Caco-2 (cell line): ENCODE data around the gene NMNAT1. TPM values are rescaled to one million over a fixed set of nuclear protein-coding genes. Genes with fewer than 3 reads are reported as not detected.

Source experiments
- BruUV-seq: library from RNA; stranded (reverse); fragments of 400-500 nt; replicated peaks from 2 replicates; lab custom pipeline; 2021; lab: Mats Ljungman, UMichigan
- CTCF ChIA-PET: fragments of 300-600 bp; sonication (Branson Sonifier 250); formaldehyde crosslinking; loops from one replicate; lab custom pipeline; 2022; ENCODE audit warnings: antibody characterized with exemption; lab: Charles Lee
- POLR2A ChIA-PET: fragments of 300-600 bp; sonication (Branson Sonifier 250); formaldehyde crosslinking; loops from one replicate; lab custom pipeline; 2022; ENCODE audit warnings: antibody characterized with exemption; lab: Charles Lee
- DNase-seq, 2 experiments: peaks; one replicate each; pipeline versions ENCODE4 v3.0.0 to v3.0.0-alpha.2; 2020 to 2022
- H3K27me3 ChIP-seq: replicated peaks from 2 replicates; pipeline ENCODE4 v1.6.0; 2011; ENCODE audit warnings: low read length; ENCODE audit not compliant: control insufficient read depth, insufficient read depth
- H3K36me3 ChIP-seq: 2 replicates; pipeline ENCODE4 v1.5.1; 2011; ENCODE audit warnings: low read length; ENCODE audit not compliant: control insufficient read depth, insufficient read depth
- H3K4me1 ChIP-seq: fragments of 250-450 bp; sonication (Bioruptor Pico); 2 replicates; pipeline ENCODE4 v1.5.1; 2020; ENCODE audit warnings: mild to moderate bottlenecking
- H3K4me3 ChIP-seq: 2 replicates; pipeline ENCODE4 v1.5.1; 2011; ENCODE audit warnings: low read depth, mild to moderate bottlenecking, control low read depth, low read length
- H3K9me3 ChIP-seq: fragments of 250-450 bp; sonication (Bioruptor Pico); 2 replicates; pipeline ENCODE4 v1.5.1; 2020; ENCODE audit warnings: mild to moderate bottlenecking, moderate library complexity
- H3K27ac Mint-ChIP-seq: one replicate; pipeline ENCODE4 v1.8.0; 2022; ENCODE audit warnings: mixed read lengths; ENCODE audit not compliant: unreplicated experiment
- H3K27me3 Mint-ChIP-seq: one replicate; pipeline ENCODE4 v1.8.0; 2022; ENCODE audit warnings: mixed read lengths; ENCODE audit not compliant: insufficient read depth, unreplicated experiment
- H3K36me3 Mint-ChIP-seq: one replicate; pipeline ENCODE4 v1.8.0; 2022; ENCODE audit warnings: mild to moderate bottlenecking, mixed read lengths; ENCODE audit not compliant: insufficient read depth, unreplicated experiment
- H3K4me1 Mint-ChIP-seq: one replicate; pipeline ENCODE4 v1.8.0; 2022; ENCODE audit warnings: low read depth, mixed read lengths; ENCODE audit not compliant: unreplicated experiment
- H3K4me3 Mint-ChIP-seq: one replicate; pipeline ENCODE4 v1.8.0; 2022; ENCODE audit warnings: mild to moderate bottlenecking, moderate library complexity, mixed read lengths; ENCODE audit not compliant: unreplicated experiment
- H3K9me3 Mint-ChIP-seq: one replicate; pipeline ENCODE4 v1.8.0; 2022; ENCODE audit warnings: mixed read lengths; ENCODE audit not compliant: unreplicated experiment
- intact Hi-C: fragments of 100-400 bp; cut with micrococcal nuclease; formaldehyde crosslinking; loops from one replicate; pipeline ENCODE4 v1.10.0; 2022; ENCODE audit not compliant: unreplicated experiment
- total RNA-seq: library from RNA; stranded (reverse); gene quantifications from 2 replicates; pipeline ENCODE4 v1.2.3, GENCODE V29; 2022
- TF ChIP-seq, protein P1 (sequence below), 2 experiments: fragments of 200-600 bp in 1 of 2; IDR thresholded peaks; 1 replicate in 1 of 2; 2 replicates in 1 of 2; pipeline versions ENCODE4 v1.5.1 to v1.8.0; 2011 to 2022; ENCODE audit warnings: antibody characterized with exemption in 1 of 2, control low read depth in 1 of 2, inconsistent platforms in 1 of 2, low read depth in 1 of 2, low read length in 1 of 2, mild to moderate bottlenecking in 1 of 2, moderate library complexity in 1 of 2; ENCODE audit not compliant: insufficient read depth in 1 of 2, severe bottlenecking in 1 of 2, unreplicated experiment in 1 of 2

Gene NMNAT1
- total RNA-seq, 1 experiment from 2014 or later = 3.8 TPM

DNA sequence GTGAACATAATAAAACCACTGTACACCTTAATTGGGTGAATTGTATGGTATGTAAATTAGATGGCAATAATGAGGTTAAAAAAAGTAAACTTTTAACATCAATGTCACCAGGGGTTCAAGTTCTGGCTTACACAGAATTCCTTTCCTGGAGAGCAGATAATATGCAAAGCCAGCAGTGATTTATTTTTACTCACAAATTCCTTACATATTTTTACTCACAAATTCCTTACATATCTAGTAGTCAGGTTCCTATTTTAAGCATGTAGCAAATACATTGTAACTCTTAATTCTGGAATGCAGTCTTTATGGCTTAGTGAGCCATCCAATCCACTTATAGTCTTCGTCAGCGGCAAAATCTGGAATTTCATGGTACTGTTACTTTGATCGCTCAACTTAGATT is 88.2 kb downstream of the NMNAT1 start:
- H3K4me3 ChIP-seq = no peak overlapping the region
- DNase-seq = peak in 1 of 2 experiments; percentile 21
- peaks cover 18% of the 10 kb centered on the region for H3K4me1 ChIP-seq
- intact Hi-C loops = loop anchor here (5.0 kb wide), 1 partner anchor 34 kb away; the partner anchor contains the start of gene RBP7
- H3K27me3 Mint-ChIP-seq = no peaks in the 10 kb centered on the region
- no peaks in the 10 kb centered on the region for H3K9me3 ChIP-seq
- H3K36me3 ChIP-seq = no peaks in the 10 kb centered on the region; the same call in 1 of the 2 replicates
- no peaks in the 10 kb centered on the region for H3K27me3 ChIP-seq
- H3K4me3 Mint-ChIP-seq = peak overlapping the region; percentile 11
- no peak overlapping the region for H3K27ac Mint-ChIP-seq
- H3K9me3 Mint-ChIP-seq = no peaks in the 10 kb centered on the region
- no TSS peak for BruUV-seq
- peaks cover 14% of the 10 kb centered on the region for H3K4me1 Mint-ChIP-seq
- POLR2A ChIA-PET = no interaction called here
- H3K36me3 Mint-ChIP-seq = peaks cover 12% of the 10 kb centered on the region
- CTCF ChIA-PET = no interaction called here
- TF ChIP-seq, protein P1, sequence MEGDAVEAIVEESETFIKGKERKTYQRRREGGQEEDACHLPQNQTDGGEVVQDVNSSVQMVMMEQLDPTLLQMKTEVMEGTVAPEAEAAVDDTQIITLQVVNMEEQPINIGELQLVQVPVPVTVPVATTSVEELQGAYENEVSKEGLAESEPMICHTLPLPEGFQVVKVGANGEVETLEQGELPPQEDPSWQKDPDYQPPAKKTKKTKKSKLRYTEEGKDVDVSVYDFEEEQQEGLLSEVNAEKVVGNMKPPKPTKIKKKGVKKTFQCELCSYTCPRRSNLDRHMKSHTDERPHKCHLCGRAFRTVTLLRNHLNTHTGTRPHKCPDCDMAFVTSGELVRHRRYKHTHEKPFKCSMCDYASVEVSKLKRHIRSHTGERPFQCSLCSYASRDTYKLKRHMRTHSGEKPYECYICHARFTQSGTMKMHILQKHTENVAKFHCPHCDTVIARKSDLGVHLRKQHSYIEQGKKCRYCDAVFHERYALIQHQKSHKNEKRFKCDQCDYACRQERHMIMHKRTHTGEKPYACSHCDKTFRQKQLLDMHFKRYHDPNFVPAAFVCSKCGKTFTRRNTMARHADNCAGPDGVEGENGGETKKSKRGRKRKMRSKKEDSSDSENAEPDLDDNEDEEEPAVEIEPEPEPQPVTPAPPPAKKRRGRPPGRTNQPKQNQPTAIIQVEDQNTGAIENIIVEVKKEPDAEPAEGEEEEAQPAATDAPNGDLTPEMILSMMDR (IDR thresholded peaks at IDR 0.05; ENCODE audit: insufficient read depth in 1 of 2, low read depth in 1 of 2, low read length in 1 of 2, severe bottlenecking in 1 of 2, unreplicated experiment in 1 of 2) = no peak

DNA sequence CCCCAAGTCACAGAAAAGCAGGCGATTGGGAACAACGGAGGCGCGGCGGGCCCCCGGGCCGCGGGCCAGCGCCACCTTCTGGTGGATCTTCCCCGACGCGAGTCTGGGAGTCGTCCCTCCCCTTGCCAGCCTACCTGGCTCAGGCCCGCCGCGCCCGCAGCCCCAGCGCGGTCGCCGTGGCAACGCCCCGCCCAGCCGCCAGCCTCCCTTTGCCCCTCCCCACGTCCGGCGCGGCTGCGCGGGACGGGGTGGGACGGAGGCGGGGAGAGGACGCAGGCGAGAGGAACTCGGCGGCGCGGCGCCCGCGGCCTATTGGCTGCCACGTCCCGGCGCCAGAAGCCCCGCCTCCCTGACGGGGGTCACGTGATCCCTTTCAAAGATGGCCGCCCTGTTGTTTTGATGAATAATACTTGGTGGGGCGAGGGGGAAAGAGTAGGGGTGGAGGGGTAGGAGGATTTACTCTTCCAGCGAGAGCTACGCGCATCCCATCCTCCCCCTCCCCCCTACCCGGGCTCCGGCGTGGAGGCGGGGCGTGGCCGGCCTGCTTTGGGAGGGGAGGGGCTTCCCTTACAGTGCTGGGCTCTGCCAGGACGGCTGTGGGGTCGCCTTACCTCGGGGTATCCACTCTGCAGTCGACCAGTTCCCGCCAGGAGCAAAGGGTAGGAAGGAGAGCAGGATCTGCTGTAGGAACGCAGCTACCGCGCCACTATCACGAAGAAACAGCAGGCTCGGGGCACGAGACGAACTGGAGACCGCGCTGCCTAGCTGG is 89.5 kb downstream of the NMNAT1 start, which contains the start of gene UBE4B:
TSS of gene UBE4B (plus strand) at position 369 of the 769 bp plus-strand sequence. CDS start 713 bp downstream, outside the sequence.
- no peaks in the 10 kb centered on the region for H3K27me3 ChIP-seq
- TSS peak; percentile 75 for BruUV-seq
- peaks cover 18% of the 10 kb centered on the region for H3K4me1 ChIP-seq
- no peaks in the 10 kb centered on the region for H3K9me3 ChIP-seq
- POLR2A ChIA-PET = interaction anchor here (1.6 kb wide), 1 partner anchor 89 kb away, joined by 6 read pairs; the partner anchor contains the start of genes LZIC and NMNAT1
- peaks cover 14% of the 10 kb centered on the region for H3K4me1 Mint-ChIP-seq
- no peaks in the 10 kb centered on the region for H3K9me3 Mint-ChIP-seq
- H3K36me3 ChIP-seq = peaks cover 1% of the 10 kb centered on the region
- H3K27ac Mint-ChIP-seq = peak within 1 kb of the TSS; percentile 96
- peak; percentile 96 to 98 for DNase-seq
- H3K4me3 ChIP-seq = peak within 1 kb of the TSS; percentile 78
- CTCF ChIA-PET = interaction anchor here (0.8 kb wide), 1 partner anchor 83 kb away, joined by 3 read pairs; no protein-coding TSS in a partner anchor
- TF ChIP-seq, protein P1 (IDR thresholded peaks at IDR 0.05; ENCODE audit: insufficient read depth in 1 of 2, low read depth in 1 of 2, low read length in 1 of 2, severe bottlenecking in 1 of 2, unreplicated experiment in 1 of 2) = peak; percentile 78 to 83
- intact Hi-C loops = loop anchor here (1.0 to 5.0 kb wide), 3 partner anchors 35 to 89 kb away; partner anchors contain the start of genes LZIC, NMNAT1 and RBP7
- H3K27me3 Mint-ChIP-seq = no peaks in the 10 kb centered on the region
- H3K4me3 Mint-ChIP-seq = peak within 1 kb of the TSS; percentile 98
- H3K36me3 Mint-ChIP-seq = peaks cover 12% of the 10 kb centered on the region

DNA sequence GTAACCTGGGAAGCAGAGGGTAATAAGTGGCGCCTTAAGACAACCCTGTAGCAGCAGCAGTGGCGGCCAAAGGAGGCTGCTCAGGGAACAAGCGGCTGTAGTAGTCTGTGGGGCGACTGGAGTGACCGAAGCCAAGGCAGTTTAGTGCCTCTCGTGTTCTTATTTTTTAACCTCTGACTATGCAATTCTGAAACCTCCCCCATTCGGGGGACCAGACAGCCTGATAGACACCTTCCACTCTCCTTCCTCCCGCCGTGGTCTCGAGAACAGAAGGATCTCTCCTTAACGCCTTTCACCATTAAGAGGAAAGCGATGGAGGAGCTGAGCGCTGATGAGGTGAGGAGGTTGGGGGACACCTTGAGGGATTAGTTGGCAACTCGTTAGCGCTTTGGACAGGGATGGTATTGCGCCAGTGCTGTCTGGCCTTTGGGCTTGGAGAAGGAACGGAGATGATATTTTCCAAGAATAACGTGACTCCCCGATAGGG is 90.1 kb downstream of the NMNAT1 start:
- H3K4me1 Mint-ChIP-seq = peaks cover 14% of the 10 kb centered on the region
- ChIA-PET POLR2A (interaction anchor here (1.2 to 1.6 kb wide), 2 partner anchors 13 to 90 kb away, joined by 3 to 6 read pairs; partner anchors contain the start of genes LZIC and NMNAT1), CTCF (interaction anchor here (0.8 kb wide), 1 partner anchor 83 kb away, joined by 3 read pairs; no protein-coding TSS in a partner anchor)
- no peaks in the 10 kb centered on the region for H3K9me3 Mint-ChIP-seq
- TF ChIP-seq, protein P1 (IDR thresholded peaks at IDR 0.05; ENCODE audit: insufficient read depth in 1 of 2, low read depth in 1 of 2, low read length in 1 of 2, severe bottlenecking in 1 of 2, unreplicated experiment in 1 of 2) = no peak
- peak overlapping the region; percentile 98 for H3K4me3 Mint-ChIP-seq
- peaks cover 18% of the 10 kb centered on the region for H3K4me1 ChIP-seq
- intact Hi-C loops = loop anchor here (5.0 kb wide), 1 partner anchor 36 kb away; the partner anchor contains the start of gene RBP7
- H3K4me3 ChIP-seq = peak overlapping the region; percentile 78
- BruUV-seq = no TSS peak
- peak; percentile 29 to 51 for DNase-seq
- no peaks in the 10 kb centered on the region for H3K27me3 ChIP-seq
- H3K9me3 ChIP-seq = no peaks in the 10 kb centered on the region
- H3K27me3 Mint-ChIP-seq = no peaks in the 10 kb centered on the region
- H3K27ac Mint-ChIP-seq = peak overlapping the region; percentile 96
- peaks cover 1% of the 10 kb centered on the region for H3K36me3 ChIP-seq
- H3K36me3 Mint-ChIP-seq = peaks cover 12% of the 10 kb centered on the region
